ENCODE data around the gene NECAP2. TPM values are rescaled to one million over a fixed set of nuclear protein-coding genes. Genes with fewer than 3 reads are reported as not detected.
A peak's percentile ranks its signal among the peaks of the same experiment; 100 is the strongest.

NECAP2 gene
- total RNA-seq, 1 donor from 2014 or later: 46.6 TPM

DNA sequence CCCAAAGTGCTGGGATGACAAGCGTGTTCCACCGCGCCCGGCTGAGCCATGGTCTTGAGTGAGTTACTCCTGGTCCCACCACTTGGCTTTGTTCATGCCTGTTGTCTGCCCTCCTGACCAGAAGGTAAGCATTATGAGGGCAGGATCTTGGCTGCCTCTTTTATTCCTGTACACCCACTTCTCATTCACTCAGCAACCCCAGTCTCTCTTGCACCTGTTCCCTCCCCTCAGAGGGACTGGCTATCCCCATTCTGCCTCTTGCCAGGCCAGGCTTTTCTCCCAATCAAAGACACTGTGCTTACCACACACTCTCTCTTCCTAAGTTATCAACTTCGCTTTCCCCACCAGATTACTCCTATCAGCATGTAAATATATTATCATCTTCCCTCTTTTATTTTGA, 29.7 kb upstream of the NECAP2 start:
- H3K9ac ChIP-seq: no peak overlapping the region
- DNase-seq (ENCODE audit: low spot score): no peak
- Mint-ChIP-seq H3K27ac (peak overlapping the region; percentile 80), H3K4me1 (peaks cover 6% of the 10 kb centered on the region), H3K4me3 (no peak overlapping the region), H3K9me3 (peaks cover 3% of the 10 kb centered on the region), H3K27me3 (ENCODE audit: insufficient read depth, low read depth) (peaks cover 15% of the 10 kb centered on the region), H3K36me3 (peaks cover 3% of the 10 kb centered on the region)
- H3K27ac ChIP-seq: no peak overlapping the region
- no peaks in the 10 kb centered on the region for H3K36me3 ChIP-seq
- H2AFZ ChIP-seq (replicated peaks): no peak overlapping the region
- H3K79me2 ChIP-seq (ENCODE audit: low read depth): no peaks in the 10 kb centered on the region
- no peaks in the 10 kb centered on the region for H3K4me1 ChIP-seq
- H4K20me1 ChIP-seq (ENCODE audit: low read depth): no peaks in the 10 kb centered on the region
- H3K27me3 ChIP-seq: no peaks in the 10 kb centered on the region
- no peak for TF ChIP-seq CTCF (IDR thresholded peaks at IDR 0.05)
- TF ChIP-seq EZH2 (IDR thresholded peaks at IDR 0.05): no peak
- no peak for TF ChIP-seq EZH2phosphoT487 (IDR thresholded peaks at IDR 0.05)
- H3K9me3 ChIP-seq (ENCODE audit: low read depth): no peaks in the 10 kb centered on the region
- no peaks in the 10 kb centered on the region for H3F3A ChIP-seq (ENCODE audit: low read depth)
- H3K4me2 ChIP-seq: no peak overlapping the region
- no peak overlapping the region for H3K4me3 ChIP-seq

GRCh38 chr1:16413191-16413590, 27.3 kb upstream of the NECAP2 start:
- Mint-ChIP-seq H3K36me3 (peaks cover 3% of the 10 kb centered on the region), H3K9me3 (peaks cover 3% of the 10 kb centered on the region), H3K4me1 (peaks cover 2% of the 10 kb centered on the region), H3K27ac (no peak overlapping the region), H3K4me3 (no peak overlapping the region), H3K27me3 (ENCODE audit: insufficient read depth, low read depth) (peaks cover 14% of the 10 kb centered on the region)
- TF ChIP-seq EZH2phosphoT487 (IDR thresholded peaks at IDR 0.05) (no peak), CTCF (IDR thresholded peaks at IDR 0.05) (no peak), EZH2 (IDR thresholded peaks at IDR 0.05) (no peak)
- no peak overlapping the region for H2AFZ ChIP-seq (replicated peaks)
- no peaks in the 10 kb centered on the region for H3K27me3 ChIP-seq
- no peaks in the 10 kb centered on the region for H3F3A ChIP-seq (ENCODE audit: low read depth)
- H3K4me1 ChIP-seq: no peaks in the 10 kb centered on the region
- no peaks in the 10 kb centered on the region for H3K9me3 ChIP-seq (ENCODE audit: low read depth)
- no peak overlapping the region for H3K9ac ChIP-seq
- no peak overlapping the region for H3K4me3 ChIP-seq
- no peak overlapping the region for H3K4me2 ChIP-seq
- no peak for DNase-seq (ENCODE audit: low spot score)
- no peaks in the 10 kb centered on the region for H3K79me2 ChIP-seq (ENCODE audit: low read depth)
- no peak overlapping the region for H3K27ac ChIP-seq
- no peaks in the 10 kb centered on the region for H3K36me3 ChIP-seq
- no peaks in the 10 kb centered on the region for H4K20me1 ChIP-seq (ENCODE audit: low read depth)

GRCh38 chr1:16418823-16419425, 21.6 kb upstream of the NECAP2 start:
- Mint-ChIP-seq H3K27me3 (ENCODE audit: insufficient read depth, low read depth) (peaks cover 7% of the 10 kb centered on the region), H3K4me1 (peaks cover 9% of the 10 kb centered on the region), H3K27ac (peak overlapping the region; percentile 3), H3K36me3 (no peaks in the 10 kb centered on the region), H3K9me3 (no peaks in the 10 kb centered on the region), H3K4me3 (no peak overlapping the region)
- TF ChIP-seq EZH2phosphoT487 (IDR thresholded peaks at IDR 0.05) (no peak), CTCF (IDR thresholded peaks at IDR 0.05) (no peak), EZH2 (IDR thresholded peaks at IDR 0.05) (no peak)
- Histone ChIP-seq H3K4me3 (no peak overlapping the region), H3K79me2 (ENCODE audit: low read depth) (no peaks in the 10 kb centered on the region), H4K20me1 (ENCODE audit: low read depth) (no peaks in the 10 kb centered on the region), H3F3A (ENCODE audit: low read depth) (no peaks in the 10 kb centered on the region), H3K4me2 (no peak overlapping the region), H3K9ac (no peak overlapping the region), H3K27me3 (no peaks in the 10 kb centered on the region), H3K9me3 (ENCODE audit: low read depth) (no peaks in the 10 kb centered on the region), H3K36me3 (no peaks in the 10 kb centered on the region), H3K4me1 (no peaks in the 10 kb centered on the region), H3K27ac (no peak overlapping the region), H2AFZ (replicated peaks) (no peak overlapping the region)
- DNase-seq (ENCODE audit: low spot score): no peak

Data from neural progenitor cell (in vitro differentiated cells).